Natural killer cell (primary cell): ENCODE data around the gene STYXL1. TPM values are rescaled to one million over a fixed set of nuclear protein-coding genes. Genes with fewer than 3 reads are reported as not detected.

Experiments used
- ATAC-seq, 3 donors: fragments of 150-1000 bp in 2 of 3; fragments of 200-7000 bp in 1 of 3; cut with Tn5 transposase; 1 replicate in 1 of 3; 2 replicates in 2 of 3; pipeline ENCODE4 v1.10.0; 2021; ENCODE audit warnings: mild to moderate bottlenecking in 2 of 3, moderate library complexity in 2 of 3
- DNase-seq, 2 donors: peaks; one replicate each; pipeline versions ENCODE4 v3.0.0 to v3.0.0-alpha.2; 2013 to 2021; ENCODE audit warnings: mixed read lengths in 1 of 2
- H3K27ac ChIP-seq: one replicate; pipeline ENCODE4 v1.5.1; 2013; ENCODE audit warnings: mild to moderate bottlenecking, low read length
- H3K27me3 ChIP-seq: one replicate; pipeline ENCODE4 v1.6.1; 2013; ENCODE audit warnings: low read length; ENCODE audit not compliant: control insufficient read depth, insufficient read depth
- H3K36me3 ChIP-seq: one replicate; pipeline ENCODE4 v1.6.1; 2013; ENCODE audit warnings: low read length; ENCODE audit not compliant: control insufficient read depth, insufficient read depth
- H3K4me1 ChIP-seq: one replicate; pipeline ENCODE4 v1.6.1; 2013; ENCODE audit warnings: low read length; ENCODE audit not compliant: control insufficient read depth, insufficient read depth
- H3K4me3 ChIP-seq: one replicate; pipeline ENCODE4 v1.5.1; 2013; ENCODE audit warnings: low read length
- H3K9me3 ChIP-seq: one replicate; pipeline ENCODE4 v1.6.1; 2013; ENCODE audit warnings: low read length; ENCODE audit not compliant: control insufficient read depth, insufficient read depth
- H3K27ac Mint-ChIP-seq, 2 donors: one replicate each; pipeline ENCODE4 v1.8.0; 2022; ENCODE audit warnings: mild to moderate bottlenecking in 2 of 2, mixed read lengths in 2 of 2, moderate library complexity in 1 of 2
- H3K27me3 Mint-ChIP-seq, 2 donors: one replicate each; pipeline ENCODE4 v1.8.0; 2022; ENCODE audit warnings: low read depth in 2 of 2, mixed read lengths in 2 of 2
- H3K36me3 Mint-ChIP-seq: one replicate; pipeline ENCODE4 v1.8.0; 2022; ENCODE audit warnings: mixed read lengths
- H3K4me1 Mint-ChIP-seq, 2 donors: one replicate each; pipeline ENCODE4 v1.8.0; 2022; ENCODE audit warnings: mixed read lengths in 2 of 2
- H3K4me3 Mint-ChIP-seq: one replicate; pipeline ENCODE4 v1.8.0; 2022; ENCODE audit warnings: mild to moderate bottlenecking, moderate library complexity, mixed read lengths
- H3K9me3 Mint-ChIP-seq, 2 donors: one replicate each; pipeline ENCODE4 v1.8.0; 2022; ENCODE audit warnings: mixed read lengths in 2 of 2
- CTCF ChIP-seq: fragments of 200-600 bp; IDR thresholded peaks from one replicate; pipeline ENCODE4 v1.8.0; 2022; ENCODE audit warnings: antibody characterized with exemption
- WGBS: methylation state at CpG from one replicate; pipeline ENCODE4 v1.1.7; 2013; ENCODE audit warnings: missing lambda C conversion rate; ENCODE audit not compliant: insufficient coverage; 5-methylcytosine and 5-hydroxymethylcytosine counted together
- intact Hi-C: fragments of 100-400 bp; cut with micrococcal nuclease; formaldehyde crosslinking; loops from one replicate; pipeline ENCODE4 v1.14.2; 2022
- total RNA-seq, 4 donors: library from RNA; stranded (reverse); fragments of 120-200 nt in 1 of 4; gene quantifications; one replicate each; pipeline versions ENCODE4 v1.2.3 to v1.2.4, GENCODE V29; 2013 to 2022

The STYXL1 gene
- total RNA-seq, 3 donors from 2014 or later (not counting 1 experiment from before 2014, with no cell fraction given) = 15.1 to 33.2 (median 18.8) TPM

DNA sequence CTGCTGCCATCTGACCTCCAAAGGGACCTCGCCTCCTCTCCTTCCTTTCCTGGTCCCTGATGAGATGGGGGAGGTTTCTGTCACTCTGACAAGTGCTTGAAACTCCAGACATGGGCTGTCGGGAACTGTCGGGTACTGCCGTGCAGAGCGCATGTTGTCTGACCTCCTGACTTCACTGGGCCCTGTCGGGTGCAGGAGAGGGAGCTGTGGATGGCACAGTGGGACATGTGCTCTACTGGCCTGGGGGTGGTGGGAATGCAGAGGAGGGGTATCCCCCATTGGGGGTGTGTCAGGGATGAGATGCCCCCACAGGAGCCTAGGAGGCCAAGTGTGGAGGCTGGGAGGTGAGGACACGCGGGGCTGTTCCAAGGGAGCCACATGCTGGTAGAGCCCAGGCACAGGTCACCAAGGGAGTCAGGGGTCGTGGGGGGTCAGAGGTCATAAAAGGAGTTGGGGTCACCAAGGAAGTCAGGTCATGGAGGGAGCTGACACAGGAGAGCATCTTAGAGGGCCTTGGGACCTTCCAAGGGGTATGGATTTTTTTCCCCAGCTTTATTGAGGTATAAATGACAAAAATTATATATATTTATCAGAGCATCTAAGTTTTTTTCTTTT lies 84.3 kb downstream of the STYXL1 start:
- Histone ChIP-seq H3K4me3 (no peak overlapping the region), H3K27ac (no peak overlapping the region)
- intact Hi-C loops = no loop called here

GRCh38 chr7:75962607-75963380 lies 85.0 kb downstream of the STYXL1 start:
- 78% methylated on average over 18 of the region's 18 CpGs for WGBS
- no peak overlapping the region for H3K4me3 Mint-ChIP-seq
- Histone ChIP-seq H3K36me3 (peaks cover 12% of the 10 kb centered on the region), H3K9me3 (no peaks in the 10 kb centered on the region), H3K27me3 (no peaks in the 10 kb centered on the region), H3K27ac (no peak overlapping the region), H3K4me3 (no peak overlapping the region), H3K4me1 (peaks cover 3% of the 10 kb centered on the region)
- H3K36me3 Mint-ChIP-seq = peaks cover 1% of the 10 kb centered on the region
- ATAC-seq (no peak), DNase-seq (no peak)
- H3K9me3 Mint-ChIP-seq = no peaks in the 10 kb centered on the region
- TF ChIP-seq CTCF = no peak
- peaks cover 0 to 6% of the 10 kb centered on the region in 2 donors for H3K4me1 Mint-ChIP-seq
- no peaks in the 10 kb centered on the region for H3K27me3 Mint-ChIP-seq
- intact Hi-C loops = no loop called here
- peak overlapping the region in 1 of 2 donors; percentile 63 for H3K27ac Mint-ChIP-seq

More for the DNA sequence above, 84.3 kb downstream of the STYXL1 start:
- H3K27ac Mint-ChIP-seq = peak overlapping the region in 1 of 2 donors; percentile 63
- no peaks in the 10 kb centered on the region for H3K9me3 ChIP-seq
- H3K4me1 ChIP-seq = peaks cover 3% of the 10 kb centered on the region
- no peak overlapping the region for H3K4me3 Mint-ChIP-seq
- ATAC-seq (no peak), DNase-seq (no peak)
- no peaks in the 10 kb centered on the region for H3K9me3 Mint-ChIP-seq
- TF ChIP-seq CTCF = no peak
- no peaks in the 10 kb centered on the region for H3K27me3 Mint-ChIP-seq
- H3K4me1 Mint-ChIP-seq = peaks cover 0 to 6% of the 10 kb centered on the region in 2 donors
- H3K27me3 ChIP-seq = no peaks in the 10 kb centered on the region
- peaks cover 13% of the 10 kb centered on the region for H3K36me3 ChIP-seq
- H3K36me3 Mint-ChIP-seq = no peaks in the 10 kb centered on the region
- WGBS = 92% methylated on average over 9 of the region's 9 CpGs

- H3K4me1 ChIP-seq = no peaks in the 10 kb centered on the region
- peaks cover 6% of the 10 kb centered on the region for H3K36me3 Mint-ChIP-seq
- no peak overlapping the region for H3K4me3 Mint-ChIP-seq
- H3K27me3 ChIP-seq = no peaks in the 10 kb centered on the region
- peaks cover 12% of the 10 kb centered on the region for H3K36me3 ChIP-seq
- no peaks in the 10 kb centered on the region for H3K27me3 Mint-ChIP-seq
- peaks cover 0 to 6% of the 10 kb centered on the region in 2 donors for H3K4me1 Mint-ChIP-seq
- H3K9me3 ChIP-seq = no peaks in the 10 kb centered on the region
- no peak overlapping the region for H3K4me3 ChIP-seq
- no peak overlapping the region for H3K27ac ChIP-seq
- ATAC-seq (no peak), DNase-seq (no peak)
- WGBS = 96% methylated on average over 7 of the region's 7 CpGs
- no peaks in the 10 kb centered on the region for H3K9me3 Mint-ChIP-seq
- intact Hi-C loops = no loop called here
- no peak for TF ChIP-seq CTCF
- H3K27ac Mint-ChIP-seq = no peak overlapping the region
Measured at GRCh38 chr7:75961218-75961617, 86.6 kb downstream of the STYXL1 start.
